COLO668 (cell line): ENCODE data around the gene MFAP3L.
"Not testable (repeated sequence)": the region's sequence is repeated elsewhere in the genome, so short reads cannot be mapped to it uniquely, and the experiment has no call there.

ENCODE experiments used
- DNase-seq: peaks from one replicate; lab custom pipeline; 2025; ENCODE audit not compliant: unreplicated experiment; lab: John Stamatoyannopoulos, UW

MFAP3L gene

GRCh38 chr4:169945636-169946035, 80.6 kb downstream of the MFAP3L start:
- DNase-seq = no peak

DNA sequence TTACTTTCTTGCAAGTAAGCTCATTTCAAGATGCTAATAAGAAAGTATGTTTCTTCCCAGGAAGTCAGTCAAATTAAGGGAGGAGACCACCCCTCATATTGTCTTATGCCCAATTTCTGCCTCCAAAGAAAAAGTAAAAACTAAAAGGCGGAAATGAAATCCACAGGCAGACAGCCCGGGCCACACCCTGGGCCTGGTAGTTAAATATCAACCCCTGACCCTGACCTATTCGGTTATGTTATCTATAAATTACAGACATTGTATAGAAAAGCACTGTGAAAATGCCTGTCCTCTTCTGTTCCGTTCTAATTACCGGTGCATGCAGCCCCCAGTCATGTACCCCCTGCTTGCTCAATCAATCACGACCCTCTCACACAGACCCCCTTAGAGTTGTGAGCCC, 82.6 kb downstream of the MFAP3L start:
- DNase-seq = not testable (repeated sequence)

GRCh38 chr4:169941141-169941540, 85.1 kb downstream of the MFAP3L start:
- DNase-seq = no peak

DNA sequence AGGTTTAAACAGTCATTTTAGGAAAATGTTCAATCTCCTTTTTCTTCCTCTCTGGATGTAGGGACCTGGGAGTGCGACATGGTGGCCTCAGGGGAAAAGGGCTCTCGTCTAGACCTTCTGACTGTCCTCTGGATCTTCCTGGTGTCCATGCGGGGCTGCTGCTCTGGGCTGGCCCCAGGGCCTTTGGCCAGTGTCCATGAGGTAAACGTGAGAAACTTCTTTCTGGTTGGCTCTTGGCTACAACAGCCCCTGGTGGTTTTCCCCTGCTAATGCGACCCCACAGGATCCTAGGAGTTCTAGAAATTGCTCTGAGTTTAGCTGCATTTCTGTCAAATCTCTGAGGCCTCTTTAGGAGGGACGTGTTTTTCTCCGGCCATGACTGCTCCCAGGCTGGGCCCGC, 85.7 kb downstream of the MFAP3L start:
- no peak for DNase-seq
